ENCODE measurements around the gene MRPS10. TPM values are rescaled to one million over a fixed set of nuclear protein-coding genes. Genes with fewer than 3 reads are reported as not detected.
A peak's percentile ranks its signal among the peaks of the same experiment; 100 is the strongest.
"Not testable (repeated sequence)": the region's sequence is repeated elsewhere in the genome, so short reads cannot be mapped to it uniquely, and the experiment has no call there.

The MRPS10 gene
- total RNA-seq, 6 donors from 2014 or later: 9.2 to 32.4 (median 21.2) TPM

- peaks cover 0 to 8% (median 6%) of the 10 kb centered on the region in 4 donors for H3K4me1 ChIP-seq
- H3K36me3 ChIP-seq: peaks cover 18 to 66% (median 37%) of the 10 kb centered on the region in 4 donors
- no peak overlapping the region for H3K27ac ChIP-seq
- TF ChIP-seq EP300 (IDR thresholded peaks at IDR 0.05): no peak
- no peaks in the 10 kb centered on the region for H3K27me3 ChIP-seq
- H3K9me3 ChIP-seq: no peaks in the 10 kb centered on the region
- ATAC-seq (ENCODE audit: low FRiP score in 2 of 2) (no peak), DNase-seq (no peak)
- 96 to 97% methylated on average over 4 of the region's 4 CpGs for WGBS, 2 donors
- H3K4me3 ChIP-seq: no peak overlapping the region
These were observed 12.8 kb downstream of the MRPS10 start for GRCh38 chr6:42204768-42205282.

DNA sequence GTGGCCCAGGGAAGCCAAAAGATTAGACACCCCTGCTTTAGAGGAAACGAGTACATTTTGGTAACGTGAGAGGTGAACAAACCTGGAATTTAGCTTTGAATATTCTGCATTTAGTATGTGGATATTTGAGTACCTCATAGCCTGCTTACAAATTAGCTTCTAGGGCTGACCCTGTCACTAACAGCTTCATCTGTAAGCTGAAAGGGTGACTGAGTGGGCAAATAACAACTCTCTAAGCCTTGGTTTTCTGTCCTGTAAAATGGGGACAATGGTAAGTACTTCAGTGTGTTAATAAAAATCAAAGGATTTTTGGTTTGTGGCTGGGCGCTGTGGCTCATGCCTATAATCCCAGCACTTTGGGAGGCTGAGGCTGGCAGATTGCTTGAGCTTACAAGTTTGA, 14.5 kb downstream of the MRPS10 start:
- WGBS, 2 donors: 91 to 96% methylated on average over 3 of the region's 3 CpGs
- TF ChIP-seq, protein P1, sequence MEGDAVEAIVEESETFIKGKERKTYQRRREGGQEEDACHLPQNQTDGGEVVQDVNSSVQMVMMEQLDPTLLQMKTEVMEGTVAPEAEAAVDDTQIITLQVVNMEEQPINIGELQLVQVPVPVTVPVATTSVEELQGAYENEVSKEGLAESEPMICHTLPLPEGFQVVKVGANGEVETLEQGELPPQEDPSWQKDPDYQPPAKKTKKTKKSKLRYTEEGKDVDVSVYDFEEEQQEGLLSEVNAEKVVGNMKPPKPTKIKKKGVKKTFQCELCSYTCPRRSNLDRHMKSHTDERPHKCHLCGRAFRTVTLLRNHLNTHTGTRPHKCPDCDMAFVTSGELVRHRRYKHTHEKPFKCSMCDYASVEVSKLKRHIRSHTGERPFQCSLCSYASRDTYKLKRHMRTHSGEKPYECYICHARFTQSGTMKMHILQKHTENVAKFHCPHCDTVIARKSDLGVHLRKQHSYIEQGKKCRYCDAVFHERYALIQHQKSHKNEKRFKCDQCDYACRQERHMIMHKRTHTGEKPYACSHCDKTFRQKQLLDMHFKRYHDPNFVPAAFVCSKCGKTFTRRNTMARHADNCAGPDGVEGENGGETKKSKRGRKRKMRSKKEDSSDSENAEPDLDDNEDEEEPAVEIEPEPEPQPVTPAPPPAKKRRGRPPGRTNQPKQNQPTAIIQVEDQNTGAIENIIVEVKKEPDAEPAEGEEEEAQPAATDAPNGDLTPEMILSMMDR (IDR thresholded peaks at IDR 0.05): no peak
- no peak for TF ChIP-seq POLR2A (IDR thresholded peaks at IDR 0.05)
- no peak for TF ChIP-seq EP300 (IDR thresholded peaks at IDR 0.05)
- TF ChIP-seq POLR2AphosphoS5 (IDR thresholded peaks at IDR 0.05): no peak
- no peak for ATAC-seq (ENCODE audit: low FRiP score in 2 of 2)

DNA sequence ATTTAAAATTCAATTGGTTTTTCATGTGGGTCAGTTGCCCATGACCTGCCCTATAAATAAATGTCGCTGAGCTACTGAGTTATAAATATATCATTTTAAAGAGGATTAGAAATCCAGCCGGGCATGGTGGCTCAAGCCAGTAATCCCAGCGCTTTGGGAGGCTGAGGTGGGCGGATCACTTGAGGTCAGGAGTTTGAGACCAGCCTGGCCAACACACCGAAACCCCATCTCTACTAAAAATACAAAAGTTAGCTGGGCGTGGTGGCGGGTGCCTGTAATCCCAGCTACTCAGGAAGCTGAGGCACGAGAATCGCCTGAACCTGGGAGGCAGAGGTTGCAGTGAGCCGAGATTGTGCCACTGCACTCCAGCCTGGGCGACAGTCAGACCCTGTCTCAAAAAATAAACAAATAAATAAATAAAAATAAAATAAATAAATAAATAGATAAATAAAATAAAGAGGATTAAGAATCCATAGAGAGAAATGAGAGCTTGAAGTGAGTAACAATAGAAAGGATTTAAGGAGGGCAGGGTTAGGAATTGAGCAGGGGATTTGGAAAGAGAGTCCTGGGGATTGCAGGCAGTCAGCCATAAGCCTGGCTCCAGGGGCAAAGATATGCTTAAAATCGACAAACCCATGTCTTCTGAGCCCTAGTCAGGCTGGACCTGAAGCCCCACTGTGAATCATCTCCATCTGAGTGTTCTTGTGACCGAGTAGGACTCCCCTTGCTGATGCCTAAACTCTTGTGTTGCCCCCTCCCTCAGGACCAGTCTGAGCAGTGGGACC, 15.3 kb downstream of the MRPS10 start:
- not testable (repeated sequence) for H3K27ac ChIP-seq; H3K9me3 ChIP-seq; DNase-seq; H3K4me1 ChIP-seq; ATAC-seq (ENCODE audit: low FRiP score in 2 of 2); H3K27me3 ChIP-seq; H3K4me3 ChIP-seq
- peaks cover 4 to 41% (median 15%) of the 10 kb centered on the region in 4 donors for H3K36me3 ChIP-seq
- whole genome bisulfite sequencing, 2 donors: 92 to 94% methylated on average over 13 of the region's 13 CpGs

More for the DNA sequence above, 14.5 kb downstream of the MRPS10 start:
- Histone ChIP-seq H3K27me3 (no peaks in the 10 kb centered on the region), H3K4me3 (no peak overlapping the region), H3K9me3 (no peaks in the 10 kb centered on the region), H3K4me1 (peaks cover 0 to 8% (median 6%) of the 10 kb centered on the region in 4 donors), H3K27ac (no peak overlapping the region), H3K36me3 (peaks cover 8 to 49% (median 22%) of the 10 kb centered on the region in 4 donors)
- no peak for DNase-seq

DNA sequence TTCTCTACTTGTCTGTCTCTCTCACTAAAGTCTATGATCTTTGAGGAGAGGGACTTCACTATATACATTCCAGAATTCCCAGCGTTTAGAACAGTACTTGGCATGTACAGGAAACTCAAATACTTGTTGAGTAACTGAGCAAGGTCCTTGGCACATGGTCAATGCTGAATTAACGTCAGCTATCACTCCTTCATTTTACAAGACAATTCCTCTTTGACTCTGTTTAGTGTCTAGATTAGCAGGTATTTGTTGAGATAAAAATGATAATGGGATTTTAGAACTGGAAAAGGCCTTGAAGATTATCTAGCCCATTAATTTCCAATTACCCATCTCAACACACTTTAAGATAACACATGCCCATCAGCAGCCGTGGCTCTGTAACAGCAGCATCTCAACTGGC, 16.3 kb downstream of the MRPS10 start:
- Histone ChIP-seq H3K4me3 (no peak overlapping the region), H3K4me1 (peaks cover 0 to 8% (median 6%) of the 10 kb centered on the region in 4 donors), H3K9me3 (no peaks in the 10 kb centered on the region), H3K27ac (no peak overlapping the region), H3K36me3 (peaks cover 0 to 33% (median 11%) of the 10 kb centered on the region in 4 donors), H3K27me3 (no peaks in the 10 kb centered on the region)
- TF ChIP-seq, protein P1 (IDR thresholded peaks at IDR 0.05): no peak
- ATAC-seq (ENCODE audit: low FRiP score in 2 of 2) (no peak), DNase-seq (no peak)
- WGBS, 2 donors: 54 to 61% methylated on average over 3 of the region's 3 CpGs

DNA sequence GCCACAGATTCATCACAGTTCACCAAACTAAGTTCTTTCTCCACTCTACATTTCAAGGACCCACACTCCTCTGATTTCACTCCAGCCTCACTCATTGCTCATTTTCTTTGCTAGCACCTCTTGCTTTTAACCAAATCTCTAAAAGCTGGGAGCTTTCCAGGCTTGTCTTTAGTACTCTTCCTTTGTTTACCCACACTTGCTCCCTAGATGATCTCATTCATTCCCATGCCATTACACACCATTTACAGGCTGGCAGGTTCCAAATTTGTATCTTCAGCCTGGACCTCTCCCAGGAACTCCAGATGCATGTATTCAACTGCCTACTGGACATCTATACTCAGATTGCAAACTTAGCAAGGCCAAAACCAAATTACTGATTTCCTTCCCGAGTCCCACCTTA, 17.6 kb downstream of the MRPS10 start:
- ATAC-seq (ENCODE audit: low FRiP score in 2 of 2): peak; percentile 51 to 65
- peaks cover 0 to 8% (median 6%) of the 10 kb centered on the region in 4 donors for H3K4me1 ChIP-seq
- no peaks in the 10 kb centered on the region for H3K27me3 ChIP-seq
- DNase-seq: no peak
- peaks cover 0 to 20% (median 4%) of the 10 kb centered on the region in 4 donors for H3K36me3 ChIP-seq
- TF ChIP-seq EP300 (IDR thresholded peaks at IDR 0.05): peak in 1 of 4 donors; percentile 5
- TF ChIP-seq POLR2AphosphoS5 (IDR thresholded peaks at IDR 0.05): no peak
- H3K9me3 ChIP-seq: no peaks in the 10 kb centered on the region
- no peak overlapping the region for H3K4me3 ChIP-seq
- WGBS, 2 donors: 79 to 82% methylated on average over 1 of the region's 1 CpG
- peak overlapping the region in 1 of 4 donors; percentile 10 for H3K27ac ChIP-seq

GRCh38 chr6:42199106-42199981, 18.3 kb downstream of the MRPS10 start:
- Histone ChIP-seq H3K9me3 (no peaks in the 10 kb centered on the region), H3K27ac (no peak overlapping the region)
- WGBS, 2 donors: 85 to 90% methylated on average over 5 of the region's 5 CpGs

More at GRCh38 chr6:42199106-42199981, 18.3 kb downstream of the MRPS10 start:
- TF ChIP-seq EP300 (IDR thresholded peaks at IDR 0.05) (no peak), POLR2AphosphoS5 (IDR thresholded peaks at IDR 0.05) (no peak), POLR2A (IDR thresholded peaks at IDR 0.05) (no peak)
- TF ChIP-seq, protein P1 (IDR thresholded peaks at IDR 0.05): no peak
- DNase-seq: no peak
- no peak for ATAC-seq (ENCODE audit: low FRiP score in 2 of 2)
- peaks cover 0 to 8% (median 6%) of the 10 kb centered on the region in 4 donors for H3K4me1 ChIP-seq
- peaks cover 0 to 13% (median under 1%) of the 10 kb centered on the region in 4 donors for H3K36me3 ChIP-seq
- no peaks in the 10 kb centered on the region for H3K27me3 ChIP-seq
- no peak overlapping the region for H3K4me3 ChIP-seq
